HG02763 (cell line): ENCODE measurements around the gene EEF1G.
"Not testable (repeated sequence)": the region's sequence is repeated elsewhere in the genome, so short reads cannot be mapped to it uniquely, and the experiment has no call there.

Experiments used
- ATAC-seq: cut with Tn5 transposase; IDR thresholded peaks from one replicate; pipeline ENCODE4 v1.9.1; 2021; ENCODE audit warnings: mild to moderate bottlenecking, moderate library complexity; ENCODE audit not compliant: unreplicated experiment

EEF1G gene

DNA sequence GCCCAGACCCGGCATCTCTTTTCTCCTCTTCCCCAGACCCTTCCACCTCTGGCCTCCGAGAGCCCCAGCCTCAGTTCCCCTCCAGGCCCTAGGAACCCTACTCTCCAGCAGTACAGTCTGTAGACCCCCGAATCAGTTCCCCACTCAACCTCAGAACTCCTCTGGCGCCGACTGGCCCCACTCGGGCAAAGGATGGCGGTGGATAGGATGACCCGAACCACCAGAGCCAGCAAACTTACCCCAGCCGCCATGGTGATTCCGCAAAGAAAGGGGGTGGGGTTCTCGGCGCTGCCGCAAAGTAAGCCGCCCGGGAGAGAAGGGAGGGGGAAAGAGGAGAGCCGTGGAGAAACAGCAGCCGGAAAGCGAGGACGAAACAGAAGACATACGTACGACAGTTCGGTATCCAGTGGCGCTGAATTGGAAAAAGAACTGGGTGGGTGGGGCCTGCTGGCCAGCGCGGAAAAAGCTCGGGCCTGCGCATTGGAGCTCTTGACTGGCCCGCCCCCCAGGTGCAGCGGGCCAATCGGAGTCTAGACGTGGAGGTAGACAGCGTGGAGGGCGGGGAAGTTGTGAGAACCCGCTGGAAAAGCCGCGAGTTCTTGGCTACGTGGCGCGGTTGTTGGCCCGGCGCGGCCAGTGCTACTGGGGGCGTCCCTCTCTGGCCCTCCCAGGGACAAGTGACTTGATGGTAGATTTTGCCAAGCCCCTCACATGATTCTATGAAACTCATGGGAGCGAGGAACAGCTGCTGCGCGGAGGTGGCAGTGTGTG, at the start of gene EEF1G:
Gene EEF1G (minus strand): TSS at position 300 of the 771 bp plus-strand sequence. CDS start 49 bp downstream, at position 251.
- ATAC-seq, result peak; percentile 85

DNA sequence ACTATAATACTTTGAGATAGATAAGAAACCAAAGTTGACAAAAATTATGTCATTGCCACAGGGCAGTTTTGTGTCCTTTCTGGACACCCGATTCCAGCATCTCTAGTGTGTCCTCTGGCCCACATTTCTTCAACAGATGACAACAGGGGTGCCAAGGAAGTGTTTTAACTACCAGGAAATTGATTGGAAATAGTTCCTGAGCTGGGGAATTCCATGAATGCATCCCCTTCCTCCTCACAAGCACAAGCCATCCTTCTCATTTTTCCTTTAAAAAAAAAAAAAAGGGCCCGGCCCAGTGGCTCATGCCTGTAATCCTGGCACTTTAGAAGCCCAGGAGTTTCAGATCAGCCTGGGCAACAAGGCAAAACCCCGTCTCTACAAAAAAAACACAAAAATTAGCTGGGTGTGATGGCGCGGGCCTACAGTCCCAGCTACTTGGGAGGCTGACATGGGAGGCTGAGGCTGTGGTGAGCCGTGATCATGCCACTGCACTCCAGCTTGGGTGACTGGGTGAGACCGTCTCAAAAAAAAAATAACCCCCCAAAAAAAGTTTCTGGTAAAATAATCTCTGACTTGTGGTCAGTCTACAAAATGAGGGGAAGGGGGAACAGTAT, 48.9 kb upstream of the EEF1G start:
- ATAC-seq, result no peak

- ATAC-seq, result peak; percentile 89
Measured at GRCh38 chr11:62621567-62622470, 48.1 kb upstream of the EEF1G start, which contains the start of gene B3GAT3. TSS of gene B3GAT3 (minus strand) at chr11:62621986. CDS start at chr11:62621947, 39 bp downstream.

DNA sequence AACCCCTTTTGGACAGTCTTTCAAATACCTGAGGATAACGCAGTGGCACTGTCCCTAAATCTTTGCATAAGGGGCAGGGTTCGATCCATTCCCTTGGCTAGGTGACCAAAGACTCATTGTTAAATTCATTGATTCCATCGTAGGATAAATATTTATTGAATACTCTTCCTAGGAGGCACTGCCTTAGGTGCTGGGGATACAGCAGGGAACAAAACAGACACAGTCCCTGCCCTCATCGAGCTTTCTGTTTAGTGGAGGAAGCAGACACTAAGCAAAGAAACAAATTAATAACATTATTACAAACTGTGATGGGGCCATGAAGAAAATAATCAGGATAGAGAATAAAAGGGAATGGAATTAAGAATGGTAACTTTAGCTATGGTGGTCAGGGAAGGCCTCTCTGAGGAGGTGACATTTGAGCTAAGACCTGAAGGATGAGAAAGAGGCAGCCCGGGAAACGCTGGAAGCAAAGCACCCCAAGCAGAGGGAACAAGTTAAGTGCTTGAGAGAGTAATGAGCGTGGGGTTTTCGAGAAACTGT, 47.4 kb upstream of the EEF1G start:
- no peak for ATAC-seq

- not testable (repeated sequence) for ATAC-seq
Measured at GRCh38 chr11:62616957-62617356, 43.3 kb upstream of the EEF1G start.

- ATAC-seq, result no peak
Measured at GRCh38 chr11:62615521-62615920, 41.8 kb upstream of the EEF1G start.

GRCh38 chr11:62614275-62614674, 40.6 kb upstream of the EEF1G start:
- no peak for ATAC-seq

DNA sequence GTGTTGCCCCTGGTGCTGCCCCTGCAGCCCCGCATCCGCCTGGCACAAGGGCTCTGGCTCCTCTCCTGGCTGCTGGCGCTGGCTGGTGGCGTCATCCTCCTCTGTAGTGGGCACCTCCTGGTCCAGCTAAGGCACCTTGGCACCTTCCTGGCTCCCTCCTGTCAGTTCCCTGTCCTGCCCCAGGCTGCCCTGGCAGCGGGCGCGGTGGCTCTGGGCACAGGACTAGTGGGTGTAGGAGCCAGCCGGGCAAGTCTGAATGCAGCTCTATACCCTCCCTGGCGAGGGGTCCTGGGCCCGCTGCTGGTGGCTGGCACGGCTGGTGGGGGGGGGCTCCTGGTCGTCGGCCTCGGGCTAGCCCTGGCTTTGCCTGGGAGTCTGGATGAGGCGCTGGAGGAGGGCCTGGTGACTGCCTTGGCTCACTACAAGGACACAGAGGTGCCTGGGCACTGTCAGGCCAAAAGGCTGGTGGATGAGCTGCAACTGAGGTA, 39.6 kb upstream of the EEF1G start:
- ATAC-seq, result no peak

- ATAC-seq, result peak; percentile 72
Measured at GRCh38 chr11:62612366-62613290, 38.9 kb upstream of the EEF1G start, which contains the start of the genes EML3 and ROM1. TSS of gene EML3 (minus strand) at chr11:62612775. CDS start at chr11:62612457, 318 bp downstream. TSS of gene ROM1 (plus strand) at chr11:62613257. CDS start at chr11:62613282, 25 bp downstream.

GRCh38 chr11:62611705-62612365, 38.1 kb upstream of the EEF1G start:
- ATAC-seq, result peak; percentile 4

DNA sequence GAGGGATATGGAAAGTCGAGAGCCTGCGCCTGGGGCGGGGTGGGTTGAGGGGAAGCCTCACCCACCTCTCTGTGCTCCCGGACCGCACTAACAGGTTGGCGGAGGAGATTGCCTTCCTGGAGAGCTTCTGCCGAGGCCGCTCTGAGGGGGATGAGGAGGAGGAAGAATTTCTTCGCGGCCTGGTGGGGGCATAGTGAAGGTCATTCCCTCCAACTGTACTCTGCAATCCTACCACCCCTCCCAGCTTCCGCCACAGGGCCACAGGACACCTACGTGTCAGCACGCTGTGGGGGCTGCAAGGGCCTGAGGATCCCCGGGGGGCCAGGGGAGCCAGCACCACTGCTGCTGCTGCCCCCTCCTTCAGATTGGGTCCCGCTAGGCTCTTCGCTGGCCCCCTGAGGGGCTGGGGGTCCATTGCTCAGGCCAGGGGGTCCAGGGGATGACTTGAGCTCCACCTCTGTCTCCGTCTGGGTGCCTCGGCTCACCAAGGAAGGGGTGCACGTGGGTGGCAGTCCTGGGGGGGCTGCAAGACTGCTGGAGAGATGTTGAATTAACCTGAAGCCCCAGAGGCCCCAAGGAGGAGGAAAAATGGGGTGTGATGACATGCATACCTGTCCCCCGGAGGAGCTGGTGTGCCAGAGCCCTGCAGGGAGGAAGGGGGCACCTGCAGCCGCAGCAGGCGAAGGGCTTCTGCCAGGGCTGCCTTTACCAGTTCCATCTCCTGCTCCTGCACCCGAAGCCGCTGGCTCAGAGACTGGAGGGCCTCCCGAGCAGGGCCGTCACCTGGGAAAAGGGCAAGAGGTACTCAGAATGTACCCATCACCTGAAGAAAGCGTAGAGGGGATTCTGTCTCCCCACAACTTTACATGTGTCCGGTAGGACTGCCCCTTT, 37.4 kb upstream of the EEF1G start:
- no peak for ATAC-seq

DNA sequence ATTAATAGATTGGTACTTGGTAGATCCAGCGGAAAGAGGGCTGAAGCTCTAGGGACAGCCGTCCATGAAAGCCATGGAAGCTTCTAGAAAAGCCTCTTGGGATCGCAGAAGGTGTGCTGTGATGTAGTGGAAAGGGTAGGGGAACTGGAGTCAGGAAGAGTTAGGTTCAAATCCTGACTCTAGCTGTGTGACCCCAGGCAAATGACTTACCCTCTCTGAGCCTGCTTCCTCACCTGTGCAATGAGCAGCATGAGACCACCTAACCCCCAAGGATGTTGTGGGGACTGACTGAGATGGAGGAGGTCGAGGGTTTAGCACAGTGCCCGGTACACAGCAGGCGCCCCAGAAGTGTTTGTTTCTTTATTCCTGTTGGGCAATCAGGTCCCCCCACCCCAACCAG, 36.7 kb upstream of the EEF1G start:
- ATAC-seq, result no peak

- no peak for ATAC-seq
Measured at GRCh38 chr11:62608776-62609175, 35.1 kb upstream of the EEF1G start.

- no peak for ATAC-seq
Measured at GRCh38 chr11:62607714-62608113, 34.0 kb upstream of the EEF1G start.

- no peak for ATAC-seq
Measured at GRCh38 chr11:62605902-62606301, 32.2 kb upstream of the EEF1G start.

- no peak for ATAC-seq
Measured at GRCh38 chr11:62605467-62605866, 31.8 kb upstream of the EEF1G start.

DNA sequence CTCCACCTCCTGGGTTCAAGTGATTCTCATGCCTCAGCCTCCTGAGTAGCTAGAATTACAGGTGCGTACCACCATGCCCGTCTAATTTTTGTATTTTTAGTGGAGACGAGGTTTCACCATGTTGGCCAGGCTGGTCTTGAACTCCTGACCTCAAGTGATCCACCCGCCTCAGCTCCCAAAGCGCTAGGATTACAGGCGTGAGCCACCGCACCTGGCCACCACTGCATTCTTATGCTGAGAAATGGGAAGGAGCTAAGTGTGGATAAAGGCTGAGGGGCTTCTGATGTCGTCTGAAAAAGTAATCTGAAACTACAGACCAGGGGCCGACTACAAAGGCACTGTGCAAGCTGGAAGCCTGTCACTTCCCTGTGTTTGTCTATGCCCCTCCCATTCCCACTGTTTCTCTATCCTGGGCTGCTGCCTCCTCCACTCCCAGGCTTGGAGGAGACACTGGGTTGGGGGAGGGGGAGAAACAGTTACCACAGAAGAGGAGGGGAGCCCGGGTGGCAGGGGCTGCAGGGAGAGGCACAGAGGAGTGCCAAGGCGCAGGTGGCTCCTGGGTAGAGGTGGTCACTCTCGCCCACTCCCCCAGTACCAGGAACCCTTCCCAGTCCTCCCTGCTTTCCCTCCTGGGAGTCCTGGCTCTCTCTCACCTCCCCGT, 30.9 kb upstream of the EEF1G start:
- no peak for ATAC-seq
